HL-60 (cell line): ENCODE data around the gene RWDD1.

Experiments used
- DNase-seq, 2 experiments: peaks; one replicate each; pipeline ENCODE4 v3.0.0-alpha.2; 2010 to 2020; ENCODE audit warnings: low read depth in 1 of 2, low spot score in 1 of 2
- H3K27ac ChIP-seq: fragments of 250-450 bp; sonication (Bioruptor Pico); replicated peaks from 2 replicates; pipeline ENCODE4 v1.5.1; 2020; ENCODE audit warnings: mild to moderate bottlenecking, moderate library complexity
- H3K27me3 ChIP-seq: fragments of 250-450 bp; sonication (Bioruptor Pico); 2 replicates; pipeline ENCODE4 v1.5.1; 2021; ENCODE audit warnings: mild to moderate bottlenecking, moderate library complexity; ENCODE audit not compliant: insufficient read depth, poor library complexity, severe bottlenecking
- H3K4me3 ChIP-seq: replicated peaks from 2 replicates; pipeline ENCODE4 v1.5.1; 2011; ENCODE audit warnings: mild to moderate bottlenecking, control low read depth, low read length; ENCODE audit not compliant: insufficient read depth
- CTCF ChIP-seq: IDR thresholded peaks from one replicate; pipeline ENCODE4 v1.5.1; 2011; ENCODE audit warnings: low read length, control low read depth, inconsistent platforms; ENCODE audit not compliant: insufficient read depth
- GABPA ChIP-seq: IDR thresholded peaks from 2 replicates; pipeline ENCODE4 v1.6.1; 2012; ENCODE audit warnings: low read depth
- POLR2AphosphoS5 ChIP-seq: IDR thresholded peaks from 2 replicates; pipeline ENCODE4 v1.6.1; 2012; ENCODE audit warnings: low read depth
- REST ChIP-seq: IDR thresholded peaks from 2 replicates; pipeline ENCODE4 v1.6.1; 2012; ENCODE audit warnings: low read depth; ENCODE audit not compliant: insufficient replicate concordance
- SPI1 ChIP-seq: IDR thresholded peaks from 2 replicates; pipeline ENCODE4 v1.6.1; 2012; ENCODE audit warnings: low read depth, mild to moderate bottlenecking, borderline replicate concordance

RWDD1 gene

GRCh38 chr6:116557893-116558292, 13.4 kb upstream of the RWDD1 start:
- no peak overlapping the region for H3K4me3 ChIP-seq
- TF ChIP-seq SPI1 = no peak
- no peak for TF ChIP-seq POLR2AphosphoS5
- no peak for TF ChIP-seq REST
- no peak for TF ChIP-seq GABPA
- no peak for TF ChIP-seq CTCF
- no peak for DNase-seq
- no peak overlapping the region for H3K27ac ChIP-seq
- no peaks in the 10 kb centered on the region for H3K27me3 ChIP-seq

GRCh38 chr6:116560130-116560529, 11.2 kb upstream of the RWDD1 start:
- TF ChIP-seq REST (no peak), POLR2AphosphoS5 (no peak), GABPA (no peak), CTCF (no peak), SPI1 (no peak)
- DNase-seq = no peak
- H3K27me3 ChIP-seq = no peaks in the 10 kb centered on the region

GRCh38 chr6:116561377-116562018, 9.8 kb upstream of the RWDD1 start:
- Histone ChIP-seq H3K27me3 (no peaks in the 10 kb centered on the region), H3K27ac (no peak overlapping the region), H3K4me3 (no peak overlapping the region)
- DNase-seq = peak in 1 of 2 experiments; percentile 70
- TF ChIP-seq REST = no peak
- TF ChIP-seq CTCF = peak; percentile 66

More at GRCh38 chr6:116560130-116560529, 11.2 kb upstream of the RWDD1 start:
- no peak overlapping the region for H3K27ac ChIP-seq
- no peak overlapping the region for H3K4me3 ChIP-seq
